OCI-LY7 (cell line): ENCODE measurements around the gene DEPDC1. TPM values are rescaled to one million over a fixed set of nuclear protein-coding genes. Genes with fewer than 3 reads are reported as not detected.

ENCODE experiments used
- BruUV-seq: library from RNA; stranded (reverse); fragments of 400-500 nt; replicated peaks from 2 replicates; lab custom pipeline; 2021; lab: Mats Ljungman, UMichigan
- CTCF ChIA-PET: fragments of 300-600 bp; sonication (Branson Sonifier 250); formaldehyde crosslinking; loops from one replicate; lab custom pipeline; 2022; ENCODE audit warnings: antibody characterized with exemption; ENCODE audit not compliant: unreplicated experiment; lab: Charles Lee
- POLR2A ChIA-PET: fragments of 300-600 bp; sonication (Branson Sonifier 250); formaldehyde crosslinking; loops from one replicate; lab custom pipeline; 2022; ENCODE audit warnings: antibody characterized with exemption; lab: Charles Lee
- DNase-seq: peaks from one replicate; pipeline ENCODE4 v3.0.0-alpha.2; 2015; ENCODE audit warnings: low spot score
- H2AFZ ChIP-seq: fragments of 200-600 bp; sonication (generic), shearing (Covaris generic); 2 replicates; pipeline ENCODE4 v1.6.1; 2014; ENCODE audit warnings: mild to moderate bottlenecking, antibody characterized with exemption, low read length, moderate library complexity
- H3K27ac ChIP-seq: fragments of 200-600 bp; sonication (generic); 2 replicates; pipeline ENCODE4 v1.5.1; 2014; ENCODE audit warnings: mixed run types, low read depth, mild to moderate bottlenecking, moderate library complexity, low read length, inconsistent platforms; ENCODE audit not compliant: poor library complexity, severe bottlenecking
- H3K36me3 ChIP-seq: fragments of 200-600 bp; sonication (generic); 2 replicates; pipeline ENCODE4 v1.6.1; 2014; ENCODE audit warnings: mild to moderate bottlenecking, antibody characterized with exemption, low read length, moderate library complexity, mixed read lengths; ENCODE audit not compliant: insufficient read depth
- H3K4me1 ChIP-seq: fragments of 200-600 bp; sonication (generic); 2 replicates; pipeline ENCODE4 v1.5.1; 2014; ENCODE audit warnings: mild to moderate bottlenecking, low read length; ENCODE audit not compliant: insufficient read depth, poor library complexity, severe bottlenecking
- H3K4me2 ChIP-seq: fragments of 200-600 bp; sonication (generic); 2 replicates; pipeline ENCODE4 v1.6.1; 2014; ENCODE audit warnings: mild to moderate bottlenecking, low read length
- H3K4me3 ChIP-seq: fragments of 200-600 bp; sonication (generic); 2 replicates; pipeline ENCODE4 v1.5.1; 2014; ENCODE audit warnings: mild to moderate bottlenecking, low read depth, low read length; ENCODE audit not compliant: poor library complexity, severe bottlenecking
- H3K79me2 ChIP-seq: fragments of 200-600 bp; sonication (generic); 2 replicates; pipeline ENCODE4 v1.6.1; 2016; ENCODE audit warnings: low read depth, mild to moderate bottlenecking, low read length, moderate library complexity, mixed read lengths; ENCODE audit not compliant: insufficient read depth
- H3K9me2 ChIP-seq: fragments of 200-600 bp; sonication (generic); 2 replicates; pipeline ENCODE4 v1.6.1; 2016; ENCODE audit warnings: mild to moderate bottlenecking, low read length, mixed read lengths; ENCODE audit not compliant: insufficient read depth
- H3K9me3 ChIP-seq: fragments of 200-600 bp; sonication (generic); 2 replicates; pipeline ENCODE4 v1.6.1; 2014; ENCODE audit warnings: mild to moderate bottlenecking, mixed run types, low read length, mixed read lengths
- H4K20me1 ChIP-seq: fragments of 200-600 bp; sonication (generic); 2 replicates; pipeline ENCODE4 v1.6.1; 2014; ENCODE audit warnings: mild to moderate bottlenecking, antibody characterized with exemption, low read length, moderate library complexity, mixed read lengths; ENCODE audit not compliant: insufficient read depth
- EZH2phosphoT487 ChIP-seq: fragments of 200-600 bp; sonication (generic); IDR thresholded peaks from 2 replicates; pipeline ENCODE4 v1.6.1; 2018; ENCODE audit warnings: low read depth, borderline replicate concordance, mild to moderate bottlenecking, mixed run types, antibody characterized with exemption, low read length, moderate library complexity, mixed read lengths
- intact Hi-C: fragments of 100-400 bp; cut with micrococcal nuclease; formaldehyde crosslinking; loops from one replicate; pipeline ENCODE4 v1.10.0; 2022; ENCODE audit not compliant: unreplicated experiment
- total RNA-seq, 2 experiments: library from RNA; depleted of rRNA in 1 of 2; stranded (reverse); fragments of >200 nt in 1 of 2; shearing (Covaris generic) in 1 of 2; gene quantifications; 2 replicates each; pipeline ENCODE4 v1.2.3, GENCODE V29; 2014 to 2022
- TF ChIP-seq, protein P1 (sequence below): fragments of 200-600 bp; sonication (generic); conservative IDR thresholded peaks from 2 replicates; pipeline ENCODE4 v1.5.1; 2014; ENCODE audit warnings: mild to moderate bottlenecking, antibody characterized with exemption, low read length, moderate library complexity, mixed read lengths

Gene DEPDC1
- total RNA-seq, 2 experiments from 2014 or later = 20.6 to 45.7 TPM

DNA sequence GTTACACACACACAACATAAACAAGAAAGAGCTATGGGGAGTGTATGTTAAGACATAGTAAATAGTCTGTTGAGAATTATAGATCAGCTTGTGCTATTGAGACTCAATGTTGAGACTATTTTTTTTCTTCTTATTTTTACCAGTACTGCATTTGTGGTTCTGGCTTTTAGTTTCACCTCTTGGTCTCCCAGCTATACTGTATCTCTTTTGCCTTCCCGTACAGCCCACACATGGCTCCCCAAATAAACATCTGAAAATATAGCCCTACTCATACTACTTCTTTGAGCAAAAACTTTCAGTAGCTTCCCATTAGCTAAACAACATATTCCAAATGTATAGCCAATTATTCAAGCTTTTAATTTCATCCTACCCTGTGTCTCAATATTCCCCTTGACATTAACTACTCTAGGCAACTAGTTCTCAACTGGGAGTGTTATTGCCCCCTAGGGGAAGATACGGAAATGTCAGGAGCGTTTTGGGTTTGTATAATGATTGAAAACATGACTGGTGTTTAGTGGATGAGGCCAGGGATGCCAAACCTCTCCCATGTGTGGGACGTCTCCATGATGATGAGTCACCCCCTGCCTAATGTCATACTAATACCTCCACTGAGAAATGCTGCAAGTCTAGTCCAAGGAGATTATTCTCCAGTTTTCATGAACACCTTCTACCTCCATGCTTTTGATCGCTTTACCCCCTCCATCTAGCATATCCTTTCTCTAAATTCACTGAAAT, 53.9 kb downstream of the DEPDC1 start:
- Histone ChIP-seq H3K9me2 (no peaks in the 10 kb centered on the region), H3K4me2 (no peak overlapping the region), H3K4me3 (no peak overlapping the region), H3K4me1 (no peaks in the 10 kb centered on the region), H4K20me1 (no peaks in the 10 kb centered on the region), H3K79me2 (no peaks in the 10 kb centered on the region), H3K27ac (no peak overlapping the region), H2AFZ (no peak overlapping the region), H3K9me3 (no peaks in the 10 kb centered on the region), H3K36me3 (no peaks in the 10 kb centered on the region)
- DNase-seq = peak; percentile 32
- no TSS peak for BruUV-seq
- intact Hi-C loops = loop anchor here (2.0 to 5.0 kb wide), 2 partner anchors 96 to 326 kb away; no protein-coding TSS in a partner anchor
- CTCF ChIA-PET = interaction anchor here (0.9 to 2.4 kb wide), 2 partner anchors 20 to 326 kb away, joined by 3 to 6 read pairs; no protein-coding TSS in a partner anchor
- TF ChIP-seq EZH2phosphoT487 = no peak
- TF ChIP-seq, protein P1, sequence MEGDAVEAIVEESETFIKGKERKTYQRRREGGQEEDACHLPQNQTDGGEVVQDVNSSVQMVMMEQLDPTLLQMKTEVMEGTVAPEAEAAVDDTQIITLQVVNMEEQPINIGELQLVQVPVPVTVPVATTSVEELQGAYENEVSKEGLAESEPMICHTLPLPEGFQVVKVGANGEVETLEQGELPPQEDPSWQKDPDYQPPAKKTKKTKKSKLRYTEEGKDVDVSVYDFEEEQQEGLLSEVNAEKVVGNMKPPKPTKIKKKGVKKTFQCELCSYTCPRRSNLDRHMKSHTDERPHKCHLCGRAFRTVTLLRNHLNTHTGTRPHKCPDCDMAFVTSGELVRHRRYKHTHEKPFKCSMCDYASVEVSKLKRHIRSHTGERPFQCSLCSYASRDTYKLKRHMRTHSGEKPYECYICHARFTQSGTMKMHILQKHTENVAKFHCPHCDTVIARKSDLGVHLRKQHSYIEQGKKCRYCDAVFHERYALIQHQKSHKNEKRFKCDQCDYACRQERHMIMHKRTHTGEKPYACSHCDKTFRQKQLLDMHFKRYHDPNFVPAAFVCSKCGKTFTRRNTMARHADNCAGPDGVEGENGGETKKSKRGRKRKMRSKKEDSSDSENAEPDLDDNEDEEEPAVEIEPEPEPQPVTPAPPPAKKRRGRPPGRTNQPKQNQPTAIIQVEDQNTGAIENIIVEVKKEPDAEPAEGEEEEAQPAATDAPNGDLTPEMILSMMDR = peak; percentile 83
- POLR2A ChIA-PET = interaction anchor here (0.6 to 1.1 kb wide), 5 partner anchors 14 to 326 kb away, joined by 3 to 6 read pairs (median 3); no protein-coding TSS in a partner anchor

DNA sequence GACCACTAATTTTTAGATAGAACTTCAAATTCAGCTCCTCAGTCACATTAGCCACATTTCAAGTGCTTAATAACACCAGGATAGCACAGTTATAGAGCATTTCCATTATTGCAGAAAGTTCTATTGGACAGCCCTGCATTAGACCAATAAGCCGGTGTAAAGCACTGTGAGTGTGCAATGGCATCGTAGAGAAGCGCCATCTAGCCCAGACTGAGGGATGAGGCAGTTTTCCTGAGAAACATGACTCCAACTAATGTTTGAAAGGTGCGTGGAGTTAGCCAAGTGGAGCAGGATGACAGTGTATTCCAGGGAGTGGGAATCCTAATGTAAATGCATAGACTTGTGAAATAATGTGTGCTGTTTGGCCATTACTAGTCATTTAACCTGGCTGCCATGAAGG, 54.9 kb downstream of the DEPDC1 start:
- Histone ChIP-seq H3K4me1 (no peaks in the 10 kb centered on the region), H2AFZ (no peak overlapping the region), H3K4me2 (no peak overlapping the region), H3K36me3 (no peaks in the 10 kb centered on the region), H4K20me1 (no peaks in the 10 kb centered on the region), H3K27ac (no peak overlapping the region), H3K9me2 (no peaks in the 10 kb centered on the region), H3K79me2 (no peaks in the 10 kb centered on the region), H3K9me3 (no peaks in the 10 kb centered on the region), H3K4me3 (no peak overlapping the region)
- CTCF ChIA-PET = no interaction called here
- BruUV-seq = no TSS peak
- intact Hi-C loops = loop anchor here (2.0 to 5.0 kb wide), 2 partner anchors 95 to 325 kb away; no protein-coding TSS in a partner anchor
- TF ChIP-seq, protein P1 = no peak
- TF ChIP-seq EZH2phosphoT487 = no peak
- POLR2A ChIA-PET = interaction anchor here (0.8 to 1.0 kb wide), 2 partner anchors 298 to 322 kb away, joined by 3 to 4 read pairs; no protein-coding TSS in a partner anchor
- DNase-seq = no peak

GRCh38 chr1:68438310-68438709, 58.6 kb downstream of the DEPDC1 start:
- Histone ChIP-seq H3K4me3 (no peak overlapping the region), H3K4me1 (no peaks in the 10 kb centered on the region), H3K9me2 (no peaks in the 10 kb centered on the region), H4K20me1 (no peaks in the 10 kb centered on the region), H2AFZ (no peak overlapping the region), H3K27ac (no peak overlapping the region), H3K9me3 (no peaks in the 10 kb centered on the region), H3K36me3 (no peaks in the 10 kb centered on the region), H3K4me2 (no peak overlapping the region), H3K79me2 (no peaks in the 10 kb centered on the region)
- intact Hi-C loops = no loop called here
- CTCF ChIA-PET = no interaction called here
- TF ChIP-seq, protein P1 = no peak
- no peak for TF ChIP-seq EZH2phosphoT487
- POLR2A ChIA-PET = interaction anchor here (0.8 to 1.1 kb wide), 3 partner anchors 10 to 60 kb away, joined by 3 to 4 read pairs (median 3); no protein-coding TSS in a partner anchor
- no TSS peak for BruUV-seq
- DNase-seq = no peak
